ENCODE measurements around the gene SMIM26. TPM values are rescaled to one million over a fixed set of nuclear protein-coding genes. Genes with fewer than 3 reads are reported as not detected.

The SMIM26 gene
- total RNA-seq, 2 donors from 2014 or later, result 67.6 to 80.3 TPM

DNA sequence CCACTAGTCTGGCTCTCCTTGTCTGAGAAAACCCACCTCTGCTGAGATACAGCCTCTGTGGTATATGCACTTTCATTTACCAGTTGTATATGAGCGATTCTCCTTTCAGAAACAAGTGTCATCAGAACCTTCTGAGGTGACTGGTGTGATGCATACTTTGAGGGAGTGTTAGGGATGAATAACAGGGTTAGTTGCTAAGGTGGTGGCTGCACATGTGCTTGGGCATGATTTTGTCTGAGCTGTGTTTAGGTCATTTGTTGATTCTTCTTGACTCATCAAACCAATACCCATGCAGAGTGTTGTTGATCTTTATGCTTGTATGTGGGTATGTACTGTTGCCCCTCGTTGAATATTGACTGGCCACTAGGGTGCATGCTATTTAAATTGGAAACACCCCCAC, 46.3 kb downstream of the SMIM26 start:
- H3K9me3 ChIP-seq (ENCODE audit: control insufficient read depth, low read length), result no peaks in the 10 kb centered on the region
- H3K4me1 Mint-ChIP-seq, result no peaks in the 10 kb centered on the region
- no peak overlapping the region for H3K4me3 ChIP-seq (ENCODE audit: low read length)
- no peaks in the 10 kb centered on the region for H3K36me3 ChIP-seq (ENCODE audit: control insufficient read depth, insufficient read depth, low read length)
- DNase-seq, result no peak
- no peak overlapping the region for H3K9ac ChIP-seq (ENCODE audit: extremely low read depth, low read length, poor library complexity, severe bottlenecking)
- H3K27ac Mint-ChIP-seq, result no peak overlapping the region
- TF ChIP-seq CTCF (conservative IDR thresholded peaks at IDR 0.05), result peak; percentile 18
- H3K27me3 Mint-ChIP-seq (ENCODE audit: insufficient read depth), result no peaks in the 10 kb centered on the region
- no peaks in the 10 kb centered on the region for H3K4me1 ChIP-seq (ENCODE audit: control insufficient read depth, insufficient read depth, low read length)
- no peak overlapping the region for H3K4me3 Mint-ChIP-seq
- no peaks in the 10 kb centered on the region for H3K9me3 Mint-ChIP-seq
- 88% methylated on average over 1 of the region's 2 CpGs; no CpG with 5 or more reads in 1 of the 2 experiments for WGBS, 2 experiments (ENCODE audit: insufficient coverage in 1 of 2, insufficient read length in 1 of 2)
- H3K27ac ChIP-seq (ENCODE audit: low read depth, low read length), result no peak overlapping the region
- H3K36me3 Mint-ChIP-seq (ENCODE audit: low read depth), result peaks cover 14% of the 10 kb centered on the region
- H3K27me3 ChIP-seq (ENCODE audit: control insufficient read depth, insufficient read depth, low read length, poor library complexity, severe bottlenecking), result no peaks in the 10 kb centered on the region

DNA sequence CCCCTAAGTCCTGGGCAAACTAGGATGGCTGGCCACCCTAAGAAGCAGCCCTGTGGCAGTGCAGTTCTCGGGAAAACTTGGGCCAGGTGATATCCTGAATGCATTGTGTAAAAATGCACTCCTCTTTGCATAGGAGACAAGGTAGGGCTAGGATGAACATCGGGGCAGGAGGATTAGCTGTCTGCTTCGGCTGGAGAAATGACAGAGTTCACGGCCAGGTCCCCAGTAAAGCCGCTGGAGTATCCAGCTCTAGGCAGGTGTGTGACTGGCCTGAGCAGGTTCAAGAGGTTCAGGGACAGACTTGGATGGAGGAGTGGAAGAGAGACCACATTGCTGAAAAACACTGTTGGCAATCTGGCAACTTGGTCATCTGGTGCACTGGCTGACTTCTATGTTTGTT, 47.0 kb downstream of the SMIM26 start:
- TF ChIP-seq CTCF (conservative IDR thresholded peaks at IDR 0.05), result no peak
- no peak overlapping the region for H3K9ac ChIP-seq (ENCODE audit: extremely low read depth, low read length, poor library complexity, severe bottlenecking)
- H3K9me3 ChIP-seq (ENCODE audit: control insufficient read depth, low read length), result no peaks in the 10 kb centered on the region
- H3K27ac ChIP-seq (ENCODE audit: low read depth, low read length), result no peak overlapping the region
- Mint-ChIP-seq H3K27me3 (ENCODE audit: insufficient read depth) (no peaks in the 10 kb centered on the region), H3K4me1 (no peaks in the 10 kb centered on the region), H3K36me3 (ENCODE audit: low read depth) (peaks cover 13% of the 10 kb centered on the region), H3K4me3 (no peak overlapping the region), H3K9me3 (no peaks in the 10 kb centered on the region), H3K27ac (peak overlapping the region; percentile 19)
- WGBS, 2 experiments (ENCODE audit: insufficient coverage in 1 of 2, insufficient read length in 1 of 2), result 94 to 100% methylated on average over 3 to 5 of the region's 5 CpGs
- no peaks in the 10 kb centered on the region for H3K4me1 ChIP-seq (ENCODE audit: control insufficient read depth, insufficient read depth, low read length)
- no peaks in the 10 kb centered on the region for H3K27me3 ChIP-seq (ENCODE audit: control insufficient read depth, insufficient read depth, low read length, poor library complexity, severe bottlenecking)
- DNase-seq, result no peak
- no peaks in the 10 kb centered on the region for H3K36me3 ChIP-seq (ENCODE audit: control insufficient read depth, insufficient read depth, low read length)
- no peak overlapping the region for H3K4me3 ChIP-seq (ENCODE audit: low read length)

- no peaks in the 10 kb centered on the region for H3K9me3 Mint-ChIP-seq
- no peaks in the 10 kb centered on the region for H3K4me1 Mint-ChIP-seq
- 63 to 70% methylated on average over 3 to 5 of the region's 5 CpGs for WGBS, 2 experiments (ENCODE audit: insufficient coverage in 1 of 2, insufficient read length in 1 of 2)
- Histone ChIP-seq H3K4me1 (ENCODE audit: control insufficient read depth, insufficient read depth, low read length) (no peaks in the 10 kb centered on the region), H3K27me3 (ENCODE audit: control insufficient read depth, insufficient read depth, low read length, poor library complexity, severe bottlenecking) (no peaks in the 10 kb centered on the region), H3K36me3 (ENCODE audit: control insufficient read depth, insufficient read depth, low read length) (no peaks in the 10 kb centered on the region), H3K9ac (ENCODE audit: extremely low read depth, low read length, poor library complexity, severe bottlenecking) (no peak overlapping the region), H3K9me3 (ENCODE audit: control insufficient read depth, low read length) (no peaks in the 10 kb centered on the region), H3K4me3 (ENCODE audit: low read length) (no peak overlapping the region), H3K27ac (ENCODE audit: low read depth, low read length) (no peak overlapping the region)
- no peak overlapping the region for H3K4me3 Mint-ChIP-seq
- peaks cover 13% of the 10 kb centered on the region for H3K36me3 Mint-ChIP-seq (ENCODE audit: low read depth)
- DNase-seq, result no peak
- TF ChIP-seq CTCF (conservative IDR thresholded peaks at IDR 0.05), result no peak
- no peak overlapping the region for H3K27ac Mint-ChIP-seq
- no peaks in the 10 kb centered on the region for H3K27me3 Mint-ChIP-seq (ENCODE audit: insufficient read depth)
Observed at GRCh38 chr20:18615020-18615650, 47.9 kb downstream of the SMIM26 start.

Other genes starting within 250 kb of the SMIM26 start
- gene DZANK1, start 100.4 kb upstream of the SMIM26 start, total RNA-seq, result 10 to 100 TPM; 14.8 to 18.8 TPM
- gene POLR3F, start 100.0 kb upstream of the SMIM26 start, total RNA-seq, result 10 to 100 TPM; 14.1 to 17.0 TPM
- gene RBBP9, start 70.2 kb upstream of the SMIM26 start, total RNA-seq, result 10 to 100 TPM; 19.3 to 24.8 TPM
- 10 to 100 TPM; 65.0 to 73.5 TPM for gene SEC23B, start 59.5 kb upstream of the SMIM26 start, total RNA-seq
- 10 to 100 TPM; 34.2 to 44.0 TPM for gene DTD1, start 20.6 kb downstream of the SMIM26 start, total RNA-seq
- gene SCP2D1, start 246.4 kb downstream of the SMIM26 start, total RNA-seq, result not detected

Measured in endodermal cell (in vitro differentiated cells).